HUES6 (cell line): ENCODE measurements around the gene S100A5.
"Not testable (repeated sequence)": the region's sequence is repeated elsewhere in the genome, so short reads cannot be mapped to it uniquely, and the experiment has no call there.

Experiments
- H3K27ac ChIP-seq: 2 replicates; pipeline ENCODE4 v1.7.0; 2013; ENCODE audit warnings: low read depth, mild to moderate bottlenecking, low read length, inconsistent platforms
- H3K27me3 ChIP-seq: 2 replicates; pipeline ENCODE4 v1.6.1; 2013; ENCODE audit warnings: low read length; ENCODE audit not compliant: control insufficient read depth, insufficient read depth
- H3K36me3 ChIP-seq: 2 replicates; pipeline ENCODE4 v1.6.1; 2013; ENCODE audit warnings: low read length; ENCODE audit not compliant: control insufficient read depth, insufficient read depth
- H3K4me1 ChIP-seq: 2 replicates; pipeline ENCODE4 v1.6.1; 2013; ENCODE audit warnings: low read length; ENCODE audit not compliant: control insufficient read depth, insufficient read depth
- H3K4me3 ChIP-seq: 2 replicates; pipeline ENCODE4 v1.5.1; 2013; ENCODE audit warnings: low read depth, low read length
- H3K9ac ChIP-seq: one replicate; pipeline ENCODE4 v1.6.1; 2013; ENCODE audit warnings: mild to moderate bottlenecking, low read length
- H3K9me3 ChIP-seq: 2 replicates; pipeline ENCODE4 v1.6.1; 2013; ENCODE audit warnings: low read depth, low read length; ENCODE audit not compliant: control insufficient read depth, insufficient read depth

Gene S100A5

DNA sequence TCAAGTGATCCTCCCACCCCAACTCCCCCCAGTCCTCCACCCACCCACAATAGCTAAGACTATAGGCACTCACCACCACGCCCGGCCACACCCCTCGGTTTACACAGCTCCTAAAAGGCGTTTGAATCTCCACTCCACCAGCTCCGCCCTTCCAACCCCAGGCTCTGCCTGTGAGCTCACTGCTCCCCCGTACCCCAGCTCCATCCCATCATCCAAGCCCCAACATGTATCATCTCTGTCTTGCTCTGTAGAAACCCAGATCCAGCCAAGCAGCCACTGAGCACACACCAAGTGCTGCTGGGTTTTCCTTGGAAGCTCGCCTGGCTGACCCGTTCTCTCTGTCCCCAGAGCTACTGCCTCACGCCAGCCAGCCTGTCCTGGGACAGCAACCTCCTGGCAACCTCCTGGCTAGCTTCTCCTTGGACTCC, 36.9 kb upstream of the S100A5 start:
- H3K27ac ChIP-seq = no peak overlapping the region
- no peak overlapping the region for H3K9ac ChIP-seq
- H3K9me3 ChIP-seq = peaks cover 5% of the 10 kb centered on the region
- H3K36me3 ChIP-seq = no peaks in the 10 kb centered on the region
- H3K27me3 ChIP-seq = no peaks in the 10 kb centered on the region
- H3K4me1 ChIP-seq = peaks cover 14% of the 10 kb centered on the region; the same call in 1 of the 2 replicates
- H3K4me3 ChIP-seq = no peak overlapping the region

DNA sequence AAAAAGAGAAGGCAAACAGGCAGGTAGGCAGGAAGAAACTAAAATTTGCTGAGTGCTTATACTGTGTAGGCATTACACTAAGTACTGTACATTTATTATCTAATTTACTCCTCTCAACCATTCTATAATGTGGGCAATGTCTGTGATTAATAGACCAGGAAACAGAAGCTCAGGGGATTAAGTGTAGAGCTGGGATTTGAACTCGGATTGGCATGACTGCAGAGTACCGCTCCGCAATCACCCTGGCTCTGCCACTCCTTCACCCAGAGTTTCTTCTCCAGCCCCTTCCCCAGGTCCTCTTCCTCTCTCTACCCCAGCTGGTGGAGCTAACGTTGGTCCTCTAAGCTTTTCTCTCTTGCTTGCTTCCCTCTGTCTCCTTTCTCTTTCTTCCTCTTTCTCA, 36.4 kb upstream of the S100A5 start:
- no peak overlapping the region for H3K9ac ChIP-seq
- H3K9me3 ChIP-seq = peaks cover 5% of the 10 kb centered on the region
- peaks cover 14% of the 10 kb centered on the region; the same call in 1 of the 2 replicates for H3K4me1 ChIP-seq
- H3K27ac ChIP-seq = no peak overlapping the region
- H3K4me3 ChIP-seq = no peak overlapping the region
- no peaks in the 10 kb centered on the region for H3K27me3 ChIP-seq
- H3K36me3 ChIP-seq = no peaks in the 10 kb centered on the region

DNA sequence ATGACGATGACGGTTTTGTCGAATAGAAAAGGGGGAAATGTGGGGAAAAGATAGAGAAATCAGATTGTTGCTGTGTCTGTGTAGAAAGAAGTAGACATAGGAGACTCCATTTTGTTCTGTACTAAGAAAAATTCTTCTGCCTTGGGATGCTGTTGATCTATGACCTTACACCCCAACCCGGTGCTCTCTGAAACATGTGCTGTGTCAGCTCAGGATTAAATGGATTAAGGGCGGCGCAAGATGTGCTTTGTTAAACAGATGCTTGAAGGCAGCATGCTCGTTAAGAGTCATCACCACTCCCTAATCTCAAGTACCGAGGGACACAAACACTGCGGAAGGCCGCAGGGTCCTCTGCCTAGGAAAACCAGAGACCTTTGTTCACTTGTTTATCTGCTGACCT, 34.8 kb upstream of the S100A5 start:
- not testable (repeated sequence) for H3K9ac ChIP-seq

DNA sequence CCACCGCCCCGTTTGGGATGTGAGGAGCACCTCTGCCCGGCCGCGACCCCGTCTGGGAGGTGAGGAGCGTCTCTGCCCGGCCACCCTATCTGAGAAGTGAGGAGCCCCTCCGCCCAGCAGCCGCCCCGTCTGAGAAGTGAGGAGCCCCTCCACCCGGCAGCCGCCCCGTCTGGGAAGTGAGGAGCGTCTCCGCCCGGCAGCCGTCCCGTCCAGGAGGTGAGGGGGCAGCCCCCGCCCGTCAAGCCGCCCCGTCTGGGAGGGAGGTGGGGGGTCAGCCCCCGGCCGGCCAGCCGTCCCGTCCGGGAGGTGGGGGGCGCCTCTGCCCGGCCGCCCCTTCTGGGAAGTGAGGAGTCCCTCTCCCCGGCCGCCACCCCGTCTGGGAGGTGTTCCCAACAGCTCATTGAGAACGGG, 34.4 kb upstream of the S100A5 start:
- peaks cover 14% of the 10 kb centered on the region; the same call in 1 of the 2 replicates for H3K4me1 ChIP-seq
- not testable (repeated sequence) for H3K4me3 ChIP-seq, H3K36me3 ChIP-seq, H3K27me3 ChIP-seq, H3K9ac ChIP-seq, H3K27ac ChIP-seq, H3K9me3 ChIP-seq

More for the DNA sequence above, 34.8 kb upstream of the S100A5 start:
- peaks cover 14% of the 10 kb centered on the region; the same call in 1 of the 2 replicates for H3K4me1 ChIP-seq
- H3K27ac ChIP-seq, H3K36me3 ChIP-seq, H3K4me3 ChIP-seq, H3K27me3 ChIP-seq, H3K9me3 ChIP-seq: not testable (repeated sequence)

DNA sequence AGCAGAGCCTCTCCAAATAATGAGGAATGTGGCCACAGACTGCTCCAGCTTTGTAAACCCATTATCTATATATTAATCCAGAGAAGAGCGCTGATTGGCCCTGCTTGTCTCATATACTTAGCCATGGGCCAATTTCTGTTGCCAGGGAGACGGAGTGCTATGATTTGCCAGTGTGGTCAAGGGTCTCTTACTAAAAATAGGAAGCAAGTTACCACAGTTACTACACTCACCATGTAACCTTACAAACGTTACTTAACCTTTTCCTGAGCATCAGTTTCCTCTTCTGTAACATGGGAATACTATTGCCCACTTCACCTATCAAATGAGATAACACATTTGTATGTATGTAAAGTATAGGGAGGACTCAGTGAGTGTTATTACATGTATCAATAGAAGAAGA, 32.6 kb upstream of the S100A5 start:
- no peaks in the 10 kb centered on the region for H3K27me3 ChIP-seq
- H3K4me3 ChIP-seq = no peak overlapping the region
- peaks cover 5% of the 10 kb centered on the region for H3K9me3 ChIP-seq
- no peaks in the 10 kb centered on the region for H3K36me3 ChIP-seq
- H3K27ac ChIP-seq = no peak overlapping the region
- H3K9ac ChIP-seq = no peak overlapping the region
- peaks cover 14% of the 10 kb centered on the region for H3K4me1 ChIP-seq

DNA sequence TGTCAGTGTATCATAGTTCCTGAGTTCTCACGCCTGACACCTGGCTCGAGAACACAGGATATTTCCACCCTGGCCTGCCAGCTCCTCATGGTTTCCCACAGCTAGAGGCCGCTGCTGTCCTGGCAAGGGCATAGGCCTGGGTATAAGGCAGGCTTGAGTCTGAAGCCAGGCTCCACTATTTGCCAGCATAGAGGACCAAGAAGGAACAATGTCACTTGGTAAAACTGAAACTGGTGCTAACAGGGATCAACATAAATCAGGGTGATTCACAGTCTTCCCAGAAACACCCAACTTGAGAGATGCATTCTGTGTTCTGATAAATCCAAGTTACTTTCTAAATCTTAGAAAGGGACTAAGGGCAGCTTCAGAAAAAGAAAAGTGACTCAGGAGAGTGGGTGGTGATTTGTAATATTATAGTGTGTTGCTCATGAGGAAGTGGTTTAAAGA, 31.9 kb upstream of the S100A5 start:
- peaks cover 14% of the 10 kb centered on the region for H3K4me1 ChIP-seq
- peaks cover 5% of the 10 kb centered on the region for H3K9me3 ChIP-seq
- H3K36me3 ChIP-seq = no peaks in the 10 kb centered on the region
- H3K4me3 ChIP-seq = no peak overlapping the region
- H3K27me3 ChIP-seq = no peaks in the 10 kb centered on the region
- no peak overlapping the region for H3K9ac ChIP-seq
- no peak overlapping the region for H3K27ac ChIP-seq

DNA sequence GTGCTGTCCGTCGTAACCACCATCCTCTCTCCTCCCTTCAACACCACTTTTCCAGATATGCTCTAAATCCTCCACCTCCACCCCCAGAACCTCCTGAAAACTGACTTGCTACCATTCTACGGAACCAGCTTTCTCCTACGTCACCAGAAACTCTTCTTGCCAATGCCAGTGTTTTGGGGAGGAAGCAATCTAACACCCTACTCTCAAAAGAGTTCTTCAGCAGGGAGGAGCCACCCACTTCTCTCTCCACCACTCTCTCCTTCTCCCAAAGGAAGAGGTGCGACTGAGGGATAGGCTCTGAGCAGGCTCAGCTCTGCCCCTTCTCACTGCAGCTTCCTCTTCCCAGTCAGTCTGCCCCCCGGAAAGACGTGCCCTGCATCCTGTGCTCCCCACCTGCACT, 31.0 kb upstream of the S100A5 start:
- H3K27ac ChIP-seq = no peak overlapping the region
- peaks cover 5% of the 10 kb centered on the region for H3K9me3 ChIP-seq
- H3K27me3 ChIP-seq = no peaks in the 10 kb centered on the region
- no peak overlapping the region for H3K9ac ChIP-seq
- peaks cover 21% of the 10 kb centered on the region for H3K4me1 ChIP-seq
- H3K36me3 ChIP-seq = no peaks in the 10 kb centered on the region
- no peak overlapping the region for H3K4me3 ChIP-seq

DNA sequence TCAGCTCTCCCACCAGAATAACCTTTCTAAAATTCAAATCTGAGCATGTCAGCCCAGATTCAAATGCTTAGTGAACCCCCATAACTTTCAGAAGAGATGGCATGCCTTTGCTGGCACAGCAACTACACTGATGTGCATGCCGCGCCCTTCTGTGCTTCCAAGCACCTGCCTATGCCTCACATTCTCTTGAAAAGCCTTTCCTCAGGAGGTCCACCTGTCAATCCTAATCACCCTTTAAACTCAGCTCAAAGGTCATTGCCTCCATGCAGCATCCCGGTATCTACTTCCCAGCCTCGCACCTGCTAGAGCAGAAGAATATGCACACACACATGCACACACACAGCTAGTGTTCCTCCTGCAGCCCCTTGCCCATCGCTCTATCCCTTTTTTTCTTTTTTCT, 30.1 kb upstream of the S100A5 start:
- peaks cover 5% of the 10 kb centered on the region for H3K9me3 ChIP-seq
- peaks cover 28% of the 10 kb centered on the region for H3K4me1 ChIP-seq
- H3K4me3 ChIP-seq = no peak overlapping the region
- H3K36me3 ChIP-seq = no peaks in the 10 kb centered on the region
- H3K27me3 ChIP-seq = no peaks in the 10 kb centered on the region
- H3K9ac ChIP-seq = no peak overlapping the region
- no peak overlapping the region for H3K27ac ChIP-seq

DNA sequence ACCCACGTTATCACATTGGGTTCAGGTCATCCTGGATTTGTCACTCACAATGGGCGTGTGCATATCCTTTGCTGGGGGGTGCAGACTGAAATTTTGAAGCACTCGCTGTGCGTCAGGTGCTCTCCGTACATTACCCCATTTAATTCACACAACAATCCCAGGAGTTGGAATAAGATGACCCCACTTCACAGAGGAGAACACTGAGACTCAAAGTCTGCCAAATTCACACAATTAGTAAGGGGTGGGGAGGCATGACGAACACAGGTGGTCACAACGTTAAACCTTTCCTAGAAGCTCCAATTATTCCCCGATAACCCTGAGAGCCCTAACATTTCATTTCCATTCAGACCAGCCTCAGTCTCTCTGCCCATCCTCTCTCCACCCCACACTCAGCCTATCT, 28.7 kb upstream of the S100A5 start:
- Histone ChIP-seq H3K4me1 (peaks cover 36% of the 10 kb centered on the region), H3K27ac (no peak overlapping the region), H3K4me3 (no peak overlapping the region), H3K9me3 (peaks cover 5% of the 10 kb centered on the region), H3K9ac (no peak overlapping the region), H3K36me3 (no peaks in the 10 kb centered on the region), H3K27me3 (no peaks in the 10 kb centered on the region)

DNA sequence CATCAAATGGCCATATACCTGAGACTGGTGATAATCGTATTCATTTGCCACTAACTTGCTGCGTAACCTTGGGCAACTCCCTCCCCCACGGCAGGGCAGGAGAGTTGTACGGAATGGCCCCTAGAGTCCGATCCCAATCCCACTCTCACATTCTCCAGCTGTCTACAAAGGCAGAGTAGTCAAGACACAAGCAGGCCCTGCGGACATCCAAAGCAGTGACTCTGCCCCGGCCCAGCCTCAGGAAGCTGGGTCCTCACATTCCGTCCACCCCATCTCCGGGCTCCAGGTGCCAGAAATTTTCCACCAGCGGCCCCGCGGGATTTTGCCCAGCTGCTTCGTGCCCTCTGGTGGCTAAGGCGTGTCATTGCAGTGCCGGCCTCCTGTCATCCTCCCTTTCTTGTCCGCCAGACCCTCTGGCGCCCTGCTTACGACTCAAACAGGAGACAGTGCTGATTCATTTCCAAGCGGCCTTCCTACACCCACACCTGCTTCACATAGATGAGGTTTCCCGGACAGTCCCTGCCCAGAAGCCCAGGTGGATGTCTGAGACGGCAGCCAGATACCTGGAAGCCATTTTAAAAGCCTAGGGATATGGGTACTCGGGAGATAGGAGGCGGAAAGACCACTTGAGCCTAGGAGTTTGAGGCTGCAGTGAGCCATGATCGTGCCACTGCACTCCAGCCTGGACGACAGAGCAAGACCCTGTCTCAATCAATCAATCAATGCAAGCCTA, 27.8 kb upstream of the S100A5 start:
- H3K4me3 ChIP-seq = peak overlapping the region; percentile 42
- peaks cover 43% of the 10 kb centered on the region for H3K4me1 ChIP-seq
- H3K9ac ChIP-seq = peak overlapping the region; percentile 75
- peak overlapping the region; percentile 38; the same call in 1 of the 2 replicates for H3K27ac ChIP-seq
- peaks cover 2% of the 10 kb centered on the region; the same call in 1 of the 2 replicates for H3K9me3 ChIP-seq
- no peaks in the 10 kb centered on the region for H3K36me3 ChIP-seq
- no peaks in the 10 kb centered on the region for H3K27me3 ChIP-seq

DNA sequence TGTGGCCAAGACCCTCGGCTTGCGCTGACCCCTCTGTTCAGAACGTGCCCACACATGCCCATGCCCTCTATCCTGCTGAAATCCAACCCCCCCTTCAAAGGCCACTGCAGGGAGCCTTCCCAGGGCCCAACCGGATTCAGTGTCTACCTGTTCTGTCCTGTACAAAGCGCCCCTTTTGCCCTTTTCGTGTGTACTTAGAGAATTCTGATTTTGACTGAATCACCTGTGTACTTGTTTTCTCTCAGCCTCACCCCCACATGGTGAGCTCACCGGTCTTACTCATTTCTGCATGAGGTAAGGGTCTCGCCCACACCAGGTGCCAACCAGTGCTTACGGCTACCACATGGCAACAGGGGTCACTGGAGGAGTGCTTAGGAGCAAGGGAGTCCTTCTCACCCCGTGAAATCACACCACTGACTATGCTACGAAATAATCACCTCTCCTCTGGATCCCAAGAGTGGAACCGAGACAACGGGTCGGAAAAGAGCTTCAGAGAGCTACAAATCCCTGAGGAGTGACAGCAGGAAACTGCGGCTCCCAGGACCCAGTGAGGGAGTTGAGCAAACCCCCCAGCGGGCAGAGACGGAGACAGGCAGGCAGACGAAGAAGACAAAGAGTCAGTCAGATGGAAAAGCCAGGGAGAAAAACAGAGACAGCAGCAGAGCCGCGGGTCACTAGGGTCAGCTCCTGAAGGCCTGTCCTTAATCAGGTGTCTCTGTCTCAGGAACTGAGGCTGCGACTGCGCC, 27.1 kb upstream of the S100A5 start:
- no peaks in the 10 kb centered on the region for H3K9me3 ChIP-seq
- H3K4me1 ChIP-seq = peaks cover 44% of the 10 kb centered on the region
- H3K9ac ChIP-seq = peak overlapping the region; percentile 75
- H3K27me3 ChIP-seq = no peaks in the 10 kb centered on the region
- no peaks in the 10 kb centered on the region for H3K36me3 ChIP-seq
- peak overlapping the region; percentile 38; the same call in 1 of the 2 replicates for H3K27ac ChIP-seq
- peak overlapping the region; percentile 42 for H3K4me3 ChIP-seq
